Neural progenitor cell (in vitro differentiated cells): ENCODE measurements around the gene SRXN1.

Source experiments
- CTCF ChIP-seq: fragments of 200-600 bp; sonication (generic); IDR thresholded peaks from 2 replicates; pipeline ENCODE4 v1.5.1; 2017; ENCODE audit warnings: antibody characterized with exemption, mild to moderate bottlenecking
- EZH2phosphoT487 ChIP-seq: fragments of 200-600 bp; sonication (generic); IDR thresholded peaks from 2 replicates; pipeline ENCODE4 v1.6.1; 2017; ENCODE audit warnings: antibody characterized with exemption

- TF ChIP-seq CTCF (no peak), EZH2phosphoT487 (no peak)
Observed at GRCh38 chr20:694496-694895, 41.5 kb upstream of the SRXN1 start.
